Natural killer cell (primary cell): ENCODE measurements around the gene TCEAL2. TPM values are rescaled to one million over a fixed set of nuclear protein-coding genes. Genes with fewer than 3 reads are reported as not detected.
A peak's percentile ranks its signal among the peaks of the same experiment; 100 is the strongest.
"Not testable (repeated sequence)": the region's sequence is repeated elsewhere in the genome, so short reads cannot be mapped to it uniquely, and the experiment has no call there.

Experiments
- ATAC-seq, 3 donors: fragments of 150-1000 bp in 2 of 3; fragments of 200-7000 bp in 1 of 3; cut with Tn5 transposase; 1 replicate in 1 of 3; 2 replicates in 2 of 3; pipeline ENCODE4 v1.10.0; 2021; ENCODE audit warnings: mild to moderate bottlenecking in 2 of 3, moderate library complexity in 2 of 3
- DNase-seq, 2 donors: peaks; one replicate each; pipeline versions ENCODE4 v3.0.0 to v3.0.0-alpha.2; 2013 to 2021; ENCODE audit warnings: mixed read lengths in 1 of 2
- H3K27ac ChIP-seq: one replicate; pipeline ENCODE4 v1.5.1; 2013; ENCODE audit warnings: mild to moderate bottlenecking, low read length
- H3K27me3 ChIP-seq: one replicate; pipeline ENCODE4 v1.6.1; 2013; ENCODE audit warnings: low read length; ENCODE audit not compliant: control insufficient read depth, insufficient read depth
- H3K36me3 ChIP-seq: one replicate; pipeline ENCODE4 v1.6.1; 2013; ENCODE audit warnings: low read length; ENCODE audit not compliant: control insufficient read depth, insufficient read depth
- H3K4me1 ChIP-seq: one replicate; pipeline ENCODE4 v1.6.1; 2013; ENCODE audit warnings: low read length; ENCODE audit not compliant: control insufficient read depth, insufficient read depth
- H3K4me3 ChIP-seq: one replicate; pipeline ENCODE4 v1.5.1; 2013; ENCODE audit warnings: low read length
- H3K9me3 ChIP-seq: one replicate; pipeline ENCODE4 v1.6.1; 2013; ENCODE audit warnings: low read length; ENCODE audit not compliant: control insufficient read depth, insufficient read depth
- H3K27ac Mint-ChIP-seq, 2 donors: one replicate each; pipeline ENCODE4 v1.8.0; 2022; ENCODE audit warnings: mild to moderate bottlenecking in 2 of 2, mixed read lengths in 2 of 2, moderate library complexity in 1 of 2
- H3K27me3 Mint-ChIP-seq, 2 donors: one replicate each; pipeline ENCODE4 v1.8.0; 2022; ENCODE audit warnings: low read depth in 2 of 2, mixed read lengths in 2 of 2
- H3K36me3 Mint-ChIP-seq: one replicate; pipeline ENCODE4 v1.8.0; 2022; ENCODE audit warnings: mixed read lengths
- H3K4me1 Mint-ChIP-seq, 2 donors: one replicate each; pipeline ENCODE4 v1.8.0; 2022; ENCODE audit warnings: mixed read lengths in 2 of 2
- H3K4me3 Mint-ChIP-seq: one replicate; pipeline ENCODE4 v1.8.0; 2022; ENCODE audit warnings: mild to moderate bottlenecking, moderate library complexity, mixed read lengths
- H3K9me3 Mint-ChIP-seq, 2 donors: one replicate each; pipeline ENCODE4 v1.8.0; 2022; ENCODE audit warnings: mixed read lengths in 2 of 2
- CTCF ChIP-seq: fragments of 200-600 bp; IDR thresholded peaks from one replicate; pipeline ENCODE4 v1.8.0; 2022; ENCODE audit warnings: antibody characterized with exemption
- WGBS: methylation state at CpG from one replicate; pipeline ENCODE4 v1.1.7; 2013; ENCODE audit warnings: missing lambda C conversion rate; ENCODE audit not compliant: insufficient coverage; 5-methylcytosine and 5-hydroxymethylcytosine counted together
- intact Hi-C: fragments of 100-400 bp; cut with micrococcal nuclease; formaldehyde crosslinking; loops from one replicate; pipeline ENCODE4 v1.14.2; 2022
- total RNA-seq, 4 donors: library from RNA; stranded (reverse); fragments of 120-200 nt in 1 of 4; gene quantifications; one replicate each; pipeline versions ENCODE4 v1.2.3 to v1.2.4, GENCODE V29; 2013 to 2022

Gene TCEAL2
- total RNA-seq, 3 donors from 2014 or later (not counting 1 experiment from before 2014, with no cell fraction given), result not detected

GRCh38 chrX:102129473-102129872, 4.0 kb downstream of the TCEAL2 start:
- ATAC-seq (no peak), DNase-seq (peak in 1 of 2 donors; percentile 17)
- Histone ChIP-seq H3K27ac (no peak overlapping the region), H3K27me3 (no peaks in the 10 kb centered on the region), H3K36me3 (no peaks in the 10 kb centered on the region), H3K4me3 (no peak overlapping the region), H3K4me1 (no peaks in the 10 kb centered on the region), H3K9me3 (no peaks in the 10 kb centered on the region)
- H3K9me3 Mint-ChIP-seq, result no peaks in the 10 kb centered on the region
- intact Hi-C loops, result no loop called here
- WGBS, result no CpG with 5 or more reads among the region's 1 CpG
- H3K4me3 Mint-ChIP-seq, result no peak overlapping the region
- no peak overlapping the region for H3K27ac Mint-ChIP-seq
- no peaks in the 10 kb centered on the region for H3K4me1 Mint-ChIP-seq
- TF ChIP-seq CTCF, result no peak
- no peaks in the 10 kb centered on the region for H3K36me3 Mint-ChIP-seq
- peaks cover 22 to 51% of the 10 kb centered on the region in 2 donors for H3K27me3 Mint-ChIP-seq

GRCh38 chrX:102138064-102138463, 12.6 kb downstream of the TCEAL2 start:
- Histone ChIP-seq H3K27me3 (no peaks in the 10 kb centered on the region), H3K4me1 (no peaks in the 10 kb centered on the region), H3K9me3 (no peaks in the 10 kb centered on the region), H3K27ac (no peak overlapping the region), H3K4me3 (no peak overlapping the region), H3K36me3 (no peaks in the 10 kb centered on the region)
- ATAC-seq, result no peak
- no peaks in the 10 kb centered on the region for H3K36me3 Mint-ChIP-seq
- no peaks in the 10 kb centered on the region for H3K4me1 Mint-ChIP-seq
- no peak overlapping the region for H3K27ac Mint-ChIP-seq
- intact Hi-C loops, result no loop called here
- H3K9me3 Mint-ChIP-seq, result no peaks in the 10 kb centered on the region
- 75% methylated on average over 2 of the region's 4 CpGs for WGBS
- H3K4me3 Mint-ChIP-seq, result no peak overlapping the region
- TF ChIP-seq CTCF, result no peak
- no peak for DNase-seq
- peaks cover 8 to 52% of the 10 kb centered on the region in 2 donors for H3K27me3 Mint-ChIP-seq

DNA sequence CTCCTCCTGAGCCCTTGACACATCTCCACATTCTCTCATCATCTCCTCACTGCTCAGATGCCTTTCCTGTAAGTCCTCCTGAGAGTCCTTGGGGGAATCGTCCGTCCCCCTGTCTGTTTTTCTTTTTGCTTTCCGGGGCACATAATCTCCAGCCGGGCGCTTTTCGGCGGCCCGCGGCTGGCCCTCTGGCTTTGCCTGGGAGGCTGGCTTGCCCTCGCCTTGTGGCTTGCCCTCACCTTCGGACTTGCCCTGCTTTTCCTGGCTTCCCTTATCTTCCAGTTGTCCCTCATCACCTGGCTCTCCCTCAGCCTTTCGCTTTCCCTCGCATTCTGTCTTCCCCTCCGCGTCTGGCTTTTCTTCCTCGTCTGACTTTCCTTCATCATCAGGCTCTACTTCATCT, 15.4 kb downstream of the TCEAL2 start:
- H3K4me3 ChIP-seq, H3K27ac Mint-ChIP-seq, H3K4me1 ChIP-seq, H3K27me3 ChIP-seq, H3K4me3 Mint-ChIP-seq, H3K27ac ChIP-seq, H3K4me1 Mint-ChIP-seq, H3K36me3 ChIP-seq, intact Hi-C loops, ATAC-seq, H3K36me3 Mint-ChIP-seq, H3K9me3 ChIP-seq, H3K9me3 Mint-ChIP-seq, DNase-seq: not testable (repeated sequence)
- 85% methylated on average over 12 of the region's 16 CpGs for WGBS
- H3K27me3 Mint-ChIP-seq, result peaks cover 17 to 57% of the 10 kb centered on the region in 2 donors

GRCh38 chrX:102141631-102142030, 16.2 kb downstream of the TCEAL2 start:
- intact Hi-C loops, H3K36me3 Mint-ChIP-seq, H3K4me1 Mint-ChIP-seq, H3K27me3 ChIP-seq, H3K27ac Mint-ChIP-seq, H3K9me3 Mint-ChIP-seq, DNase-seq, ATAC-seq, H3K4me3 ChIP-seq, H3K9me3 ChIP-seq, H3K27ac ChIP-seq, H3K4me3 Mint-ChIP-seq, H3K36me3 ChIP-seq, H3K4me1 ChIP-seq: not testable (repeated sequence)
- peaks cover 17 to 53% of the 10 kb centered on the region in 2 donors for H3K27me3 Mint-ChIP-seq
- 20% methylated on average over 15 of the region's 19 CpGs for WGBS

DNA sequence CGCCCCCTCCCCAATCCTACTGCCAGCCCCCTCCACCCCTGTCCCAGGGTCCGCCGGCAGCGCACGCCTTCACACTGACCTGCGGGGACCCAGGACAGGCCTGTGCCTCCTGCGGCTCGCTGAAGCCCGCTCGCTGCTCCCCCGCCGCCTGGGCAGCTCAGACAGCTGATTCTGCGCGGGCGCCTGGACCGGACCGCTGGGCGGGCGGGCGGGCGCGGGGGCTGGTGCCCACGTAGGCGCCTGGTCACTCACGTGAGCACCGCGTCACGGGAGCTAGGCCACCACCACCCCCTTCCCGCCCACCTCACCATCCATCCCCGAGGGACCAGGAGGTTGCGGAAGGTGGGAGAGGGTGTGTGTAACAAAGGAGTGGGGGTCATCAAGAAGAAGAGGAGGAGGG, 16.8 kb downstream of the TCEAL2 start, which contains the start of gene TCEAL6:
TCEAL6 (minus strand) TSS at position 208 of the 400 bp plus-strand sequence.
- H3K9me3 Mint-ChIP-seq, H3K36me3 ChIP-seq, H3K4me3 Mint-ChIP-seq, H3K4me1 Mint-ChIP-seq, H3K27ac Mint-ChIP-seq, ATAC-seq, intact Hi-C loops, H3K4me1 ChIP-seq, H3K9me3 ChIP-seq, H3K4me3 ChIP-seq, H3K36me3 Mint-ChIP-seq, DNase-seq, H3K27me3 ChIP-seq, H3K27ac ChIP-seq: not testable (repeated sequence)
- no CpG with 5 or more reads among the region's 31 CpGs for WGBS
- peaks cover 17 to 51% of the 10 kb centered on the region in 2 donors for H3K27me3 Mint-ChIP-seq
